H1 (cell line): Measurements from ENCODE around the gene CIRBP. TPM values are rescaled to one million over a fixed set of nuclear protein-coding genes. Genes with fewer than 3 reads are reported as not detected.

ENCODE experiments used
- BRCA1 ChIP-seq: IDR thresholded peaks from 2 replicates; pipeline ENCODE4 v1.6.1; 2012; ENCODE audit warnings: low read depth, low read length, improper control_type of control experiment
- CBX5 ChIP-seq: fragments of 300-800, 300-1000 bp; sonication (generic); IDR thresholded peaks from 2 replicates; pipeline ENCODE4 v1.7.1; 2016; ENCODE audit warnings: antibody characterized with exemption, low read length, low read depth
- CTBP2 ChIP-seq: IDR thresholded peaks from 2 replicates; pipeline ENCODE4 v1.7.0; 2011; ENCODE audit warnings: borderline replicate concordance, mild to moderate bottlenecking, moderate library complexity, mixed read lengths, low read length; ENCODE audit not compliant: insufficient read depth, insufficient read length
- CTCF ChIP-seq, 3 experiments: IDR thresholded peaks; 1 replicate in 2 of 3; 2 replicates in 1 of 3; pipeline versions ENCODE4 v1.5.1 to v1.6.1; 2011; ENCODE audit warnings: low read length in 3 of 3, mild to moderate bottlenecking in 3 of 3, inconsistent platforms in 2 of 3, low read depth in 1 of 3, moderate library complexity in 1 of 3; ENCODE audit not compliant: insufficient read depth in 1 of 3; ENCODE audit errors: control extremely low read depth in 1 of 3
- E2F6 ChIP-seq: IDR thresholded peaks from 2 replicates; pipeline ENCODE4 v1.6.1; 2012; ENCODE audit warnings: inconsistent platforms
- EP300 ChIP-seq, 2 experiments: IDR thresholded peaks; 1 replicate in 1 of 2; 2 replicates in 1 of 2; pipeline ENCODE4 v1.6.1; 2011 to 2012; ENCODE audit warnings: low read depth in 2 of 2, low read length in 2 of 2, mild to moderate bottlenecking in 2 of 2, borderline replicate concordance in 1 of 2, inconsistent platforms in 1 of 2, moderate library complexity in 1 of 2
- FOSL1 ChIP-seq: IDR thresholded peaks from 2 replicates; pipeline ENCODE4 v1.6.1; 2011; ENCODE audit warnings: mild to moderate bottlenecking, low read depth, low read length, moderate library complexity; ENCODE audit not compliant: insufficient read depth
- HDAC6 ChIP-seq: IDR thresholded peaks from one replicate; pipeline ENCODE4 v1.7.1; 2012; ENCODE audit warnings: low read depth, mild to moderate bottlenecking, inconsistent platforms, low read length, moderate library complexity
- NANOG ChIP-seq: IDR thresholded peaks from 2 replicates; pipeline ENCODE4 v1.6.1; 2011; ENCODE audit warnings: low read length, low read depth, mild to moderate bottlenecking, inconsistent platforms; ENCODE audit not compliant: insufficient read depth, poor library complexity, severe bottlenecking
- NRF1 ChIP-seq: IDR thresholded peaks from 2 replicates; pipeline ENCODE4 v1.6.1; 2011; ENCODE audit warnings: mild to moderate bottlenecking, low read depth, low read length, improper control_type of control experiment
- RFX5 ChIP-seq: IDR thresholded peaks from 2 replicates; pipeline ENCODE4 v1.6.1; 2011; ENCODE audit warnings: low read depth, low read length, improper control_type of control experiment, borderline replicate concordance
- RNF2 ChIP-seq: fragments of 200-900, 300-1000 bp; sonication (generic); IDR thresholded peaks from 2 replicates; pipeline ENCODE4 v1.7.1; 2016; ENCODE audit warnings: borderline replicate concordance, low read depth, mild to moderate bottlenecking, antibody characterized with exemption, low read length; ENCODE audit not compliant: poor library complexity, severe bottlenecking; ENCODE audit errors: missing control alignments
- RXRA ChIP-seq: IDR thresholded peaks from 2 replicates; pipeline ENCODE4 v1.6.1; 2011; ENCODE audit warnings: low read depth, mild to moderate bottlenecking, low read length, moderate library complexity; ENCODE audit not compliant: insufficient read depth
- SIN3A ChIP-seq, 2 experiments: IDR thresholded peaks in 1 of 2; conservative IDR thresholded peaks in 1 of 2; 2 replicates each; pipeline ENCODE4 v1.6.1; 2011 to 2012; ENCODE audit warnings: low read length in 2 of 2, improper control_type of control experiment in 1 of 2, low read depth in 1 of 2, mild to moderate bottlenecking in 1 of 2
- SIX5 ChIP-seq: IDR thresholded peaks from 2 replicates; pipeline ENCODE4 v1.6.1; 2011; ENCODE audit warnings: mild to moderate bottlenecking, low read depth, low read length
- SRF ChIP-seq: IDR thresholded peaks from 2 replicates; pipeline ENCODE4 v1.6.1; 2011; ENCODE audit warnings: mild to moderate bottlenecking, low read depth, low read length, moderate library complexity
- TBP ChIP-seq: IDR thresholded peaks from 2 replicates; pipeline ENCODE4 v1.6.1; 2011; ENCODE audit warnings: low read depth, low read length, improper control_type of control experiment
- USF2 ChIP-seq: IDR thresholded peaks from 2 replicates; pipeline ENCODE4 v1.6.1; 2011; ENCODE audit warnings: low read length, improper control_type of control experiment
- polyA plus RNA-seq, 7 experiments: library from polyadenylated mRNA; depleted of rRNA in 3 of 7; stranded (reverse) in 5 of 7; unstranded in 2 of 7; fragments of >200 nt in 5 of 7; fragments of 200-250 nt in 2 of 7; gene quantifications; 1 replicate in 5 of 7; 2 replicates in 1 of 7; 4 replicates in 1 of 7; pipeline versions ENCODE4 v1.2.1 to v1.2.3, GENCODE V29; 2011 to 2013; ENCODE audit warnings: missing spikeins in 2 of 7, mixed read lengths in 2 of 7
- total RNA-seq: library from RNA; stranded (reverse); fragmentation: NEBNext Ultra II Directional; extraction: Animal tissue kit (Norgen Biotek cat#: 25700); gene quantifications from 2 replicates; pipeline ENCODE4 v1.2.1, GENCODE V29; 2021

Gene CIRBP
- total and polyA plus RNA-seq, 2 of the 8 experiments (the other 6 are each of a cell fraction or from before 2014, with no cell fraction given) = 175 to 199 TPM

GRCh38 chr19:1269478-1270212, 513 bp downstream of the CIRBP start (continued):
- TF ChIP-seq NRF1 (peak; percentile 92), FOSL1 (no peak), E2F6 (peak; percentile 96), SIN3A (conservative IDR thresholded peaks at IDR 0.05 in 1 of 2, IDR thresholded peaks at IDR 0.05 in 1 of 2; ENCODE audit: low read depth in 1 of 2, low read length in 2 of 2) (peak; percentile 44 to 74; a peak in 2 of 4 replicates), USF2 (peak; percentile 73), TBP (no peak), SIX5 (no peak), CTBP2 (no peak), NANOG (no peak), CTCF (IDR thresholded peaks at IDR 0.05; ENCODE audit: control extremely low read depth in 1 of 3, insufficient read depth in 1 of 3, low read depth in 1 of 3, low read length in 3 of 3) (peak in 1 of 3 experiments; percentile 4; a peak in 1 of 4 replicates), RXRA (no peak), BRCA1 (no peak), RNF2 (no peak), EP300 (IDR thresholded peaks at IDR 0.05; ENCODE audit: borderline replicate concordance in 1 of 2, low read depth in 2 of 2, low read length in 2 of 2) (0 out of 3 replicates have a peak, but pooled peaks of 1 of the 2 experiments have one; percentile 2), SRF (no peak), HDAC6 (no peak), CBX5 (no peak), RFX5 (no peak)
